H1 (cell line): Measurements from ENCODE around the gene ZNRF3. TPM values are rescaled to one million over a fixed set of nuclear protein-coding genes. Genes with fewer than 3 reads are reported as not detected.

ENCODE experiments used
- CTCF ChIA-PET: fragments of 300-600 bp; sonication (Branson Sonifier 250); formaldehyde crosslinking; loops from one replicate; lab custom pipeline; 2021; ENCODE audit not compliant: partially characterized antibody; lab: Charles Lee
- POLR2A ChIA-PET: fragments of 300-600 bp; sonication (Branson Sonifier 250); formaldehyde crosslinking; loops from one replicate; lab custom pipeline; 2021; ENCODE audit warnings: inconsistent platforms; ENCODE audit not compliant: partially characterized antibody; lab: Charles Lee
- DNase-seq, 2 experiments: peaks; one replicate each; pipeline versions ENCODE4 v3.0.0 to v3.0.0-alpha.2; 2010 to 2022; ENCODE audit warnings: low spot score in 2 of 2, low read depth in 1 of 2, mixed read lengths in 1 of 2
- FAIRE-seq: peaks from 2 replicates; lab custom pipeline; 2011; peaks lifted over from hg19 to GRCh38; lab: Jason Lieb, UNC
- H2AFZ ChIP-seq: 2 replicates; pipeline ENCODE4 v1.8.1; 2012; ENCODE audit warnings: low read length, inconsistent platforms
- H2AK5ac ChIP-seq: 2 replicates; pipeline ENCODE4 v1.6.1; 2013; ENCODE audit warnings: low read depth, low read length
- H2BK120ac ChIP-seq: replicated peaks from 2 replicates; pipeline ENCODE3; 2013; ENCODE audit warnings: low read depth, low read length, inconsistent platforms
- H2BK12ac ChIP-seq: 2 replicates; pipeline ENCODE4 v1.6.1; 2013; ENCODE audit warnings: low read depth, low read length
- H2BK15ac ChIP-seq: 2 replicates; pipeline ENCODE4 v1.6.1; 2013; ENCODE audit warnings: low read length
- H2BK20ac ChIP-seq: 2 replicates; pipeline ENCODE4 v1.6.1; 2013; ENCODE audit warnings: low read length
- H2BK5ac ChIP-seq: 2 replicates; pipeline ENCODE4 v1.6.1; 2013; ENCODE audit warnings: low read depth, low read length
- H3K14ac ChIP-seq: 2 replicates; pipeline ENCODE4 v1.6.1; 2013; ENCODE audit warnings: inconsistent platforms; ENCODE audit not compliant: insufficient read length
- H3K18ac ChIP-seq: 2 replicates; pipeline ENCODE4 v1.6.1; 2013; ENCODE audit warnings: low read length; ENCODE audit errors: extremely low read depth
- H3K23ac ChIP-seq: 2 replicates; pipeline ENCODE4 v1.6.1; 2013; ENCODE audit warnings: inconsistent platforms; ENCODE audit not compliant: insufficient read length
- H3K23me2 ChIP-seq: 2 replicates; pipeline ENCODE4 v1.6.1; 2013; ENCODE audit warnings: low read depth, low read length
- H3K27ac ChIP-seq: 2 replicates; pipeline ENCODE4 v1.6.1; 2011; ENCODE audit warnings: low read depth, low read length, inconsistent platforms
- H3K27me3 ChIP-seq, 4 experiments: replicated peaks in 1 of 4; 1 replicate in 1 of 4; 2 replicates in 3 of 4; pipeline versions ENCODE4 v1.6.1 to v1.8.1; 2011 to 2013; ENCODE audit warnings: low read length in 3 of 4, mild to moderate bottlenecking in 3 of 4, inconsistent platforms in 2 of 4, mixed read lengths in 2 of 4, moderate library complexity in 1 of 4; ENCODE audit not compliant: control insufficient read depth in 3 of 4, insufficient read depth in 3 of 4; ENCODE audit errors: extremely low read depth in 1 of 4
- H3K36me3 ChIP-seq, 4 experiments: 2 replicates each; pipeline versions ENCODE4 v1.6.1 to v1.8.1; 2011 to 2013; ENCODE audit warnings: mild to moderate bottlenecking in 4 of 4, low read length in 3 of 4, moderate library complexity in 2 of 4, control low read depth in 1 of 4, inconsistent platforms in 1 of 4; ENCODE audit not compliant: insufficient read depth in 4 of 4, control insufficient read depth in 2 of 4
- H3K4ac ChIP-seq: replicated peaks from 2 replicates; pipeline ENCODE3; 2013; ENCODE audit warnings: low read length, low read depth, mixed read lengths, inconsistent platforms; ENCODE audit not compliant: insufficient read length
- H3K4me1 ChIP-seq, 4 experiments: replicated peaks in 1 of 4; 1 replicate in 1 of 4; 2 replicates in 3 of 4; pipeline versions ENCODE4 v1.6.1 to v1.8.1; 2011 to 2013; ENCODE audit warnings: low read length in 3 of 4, inconsistent platforms in 2 of 4, mixed read lengths in 1 of 4; ENCODE audit not compliant: insufficient read depth in 4 of 4, control insufficient read depth in 3 of 4
- H3K4me2 ChIP-seq, 2 experiments: 2 replicates each; pipeline versions ENCODE4 v1.6.1 to v1.8.1; 2011 to 2013; ENCODE audit warnings: low read depth in 2 of 2, low read length in 2 of 2, control low read depth in 1 of 2, inconsistent platforms in 1 of 2, mild to moderate bottlenecking in 1 of 2; ENCODE audit not compliant: insufficient read depth in 1 of 2
- H3K4me3 ChIP-seq, 4 experiments: fragments of 200-600, 300-600 bp in 1 of 4; sonication (generic), shearing (Covaris generic), sonication (Bioruptor Twin) in 1 of 4; 2 replicates each; pipeline versions ENCODE4 v1.5.1 to v1.8.1; 2011 to 2016; ENCODE audit warnings: low read length in 4 of 4, low read depth in 3 of 4, control low read depth in 2 of 4, inconsistent platforms in 2 of 4, mild to moderate bottlenecking in 2 of 4, mixed read lengths in 1 of 4, moderate library complexity in 1 of 4; ENCODE audit not compliant: insufficient read depth in 2 of 4; ENCODE audit errors: extremely low read depth in 1 of 4
- H3K56ac ChIP-seq: replicated peaks from 2 replicates; pipeline ENCODE3; 2013; ENCODE audit warnings: low read depth, mild to moderate bottlenecking, mixed read lengths, low read length, inconsistent platforms; ENCODE audit not compliant: insufficient read length
- H3K79me1 ChIP-seq: 2 replicates; pipeline ENCODE4 v1.6.1; 2013; ENCODE audit warnings: low read depth, low read length, control low read depth
- H3K79me2 ChIP-seq, 2 experiments: 2 replicates each; pipeline versions ENCODE4 v1.6.1 to v1.8.1; 2012 to 2013; ENCODE audit warnings: low read length in 2 of 2, mild to moderate bottlenecking in 2 of 2, inconsistent platforms in 1 of 2; ENCODE audit not compliant: insufficient read depth in 2 of 2, control insufficient read depth in 1 of 2
- H3K9ac ChIP-seq, 4 experiments: replicated peaks in 1 of 4; 1 replicate in 1 of 4; 2 replicates in 3 of 4; pipeline versions ENCODE4 v1.6.1 to v1.8.1; 2011 to 2013; ENCODE audit warnings: low read depth in 3 of 4, low read length in 3 of 4, control low read depth in 2 of 4, mild to moderate bottlenecking in 2 of 4, moderate library complexity in 2 of 4, inconsistent platforms in 1 of 4; ENCODE audit errors: extremely low read depth in 1 of 4
- H3K9me3 ChIP-seq, 2 experiments: 2 replicates each; pipeline versions ENCODE4 v1.6.1 to v1.8.1; 2012 to 2013; ENCODE audit warnings: mild to moderate bottlenecking in 2 of 2, moderate library complexity in 2 of 2, control low read depth in 1 of 2, inconsistent platforms in 1 of 2, low read depth in 1 of 2, low read length in 1 of 2, mixed read lengths in 1 of 2; ENCODE audit not compliant: insufficient read depth in 2 of 2
- H4K20me1 ChIP-seq, 2 experiments: replicated peaks in 1 of 2; 2 replicates each; pipeline versions ENCODE3 to v1.8.1; 2011 to 2013; ENCODE audit warnings: inconsistent platforms in 2 of 2, low read length in 2 of 2, mild to moderate bottlenecking in 1 of 2; ENCODE audit not compliant: insufficient read depth in 2 of 2, control insufficient read depth in 1 of 2
- H4K5ac ChIP-seq: 2 replicates; pipeline ENCODE4 v1.6.1; 2013; ENCODE audit warnings: low read length, low read depth, mixed read lengths, inconsistent platforms; ENCODE audit not compliant: insufficient read length
- H4K8ac ChIP-seq: 2 replicates; pipeline ENCODE4 v1.8.0; 2013; ENCODE audit warnings: mild to moderate bottlenecking, moderate library complexity, low read length, inconsistent platforms; ENCODE audit not compliant: insufficient read depth; ENCODE audit errors: extremely low read depth
- H4K91ac ChIP-seq: replicated peaks from 2 replicates; pipeline ENCODE3; 2013; ENCODE audit warnings: low read length, mixed read lengths, inconsistent platforms; ENCODE audit not compliant: insufficient read length
- CTCF ChIP-seq, 3 experiments: IDR thresholded peaks; 1 replicate in 2 of 3; 2 replicates in 1 of 3; pipeline versions ENCODE4 v1.5.1 to v1.6.1; 2011; ENCODE audit warnings: low read length in 3 of 3, mild to moderate bottlenecking in 3 of 3, inconsistent platforms in 2 of 3, low read depth in 1 of 3, moderate library complexity in 1 of 3; ENCODE audit not compliant: insufficient read depth in 1 of 3; ENCODE audit errors: control extremely low read depth in 1 of 3
- FOSL1 ChIP-seq: IDR thresholded peaks from 2 replicates; pipeline ENCODE4 v1.6.1; 2011; ENCODE audit warnings: mild to moderate bottlenecking, low read depth, low read length, moderate library complexity; ENCODE audit not compliant: insufficient read depth
- JUND ChIP-seq: IDR thresholded peaks from 2 replicates; pipeline ENCODE4 v1.6.1; 2011; ENCODE audit warnings: mild to moderate bottlenecking, improper control_type of control experiment, low read length
- KDM1A ChIP-seq: fragments of 200-600, 300-600 bp; sonication (generic); IDR thresholded peaks from 2 replicates; pipeline ENCODE4 v1.7.1; 2016; ENCODE audit warnings: mild to moderate bottlenecking, low read length, borderline replicate concordance
- RXRA ChIP-seq: IDR thresholded peaks from 2 replicates; pipeline ENCODE4 v1.6.1; 2011; ENCODE audit warnings: low read depth, mild to moderate bottlenecking, low read length, moderate library complexity; ENCODE audit not compliant: insufficient read depth
- WGBS, 2 experiments: shearing (Covaris generic) in 1 of 2; methylation state at CpG; one replicate each; pipeline versions ENCODE4 v1.1.6 to v1.1.7; 2013 to 2015; ENCODE audit warnings: low lambda C conversion rate in 2 of 2, mixed read lengths in 2 of 2, inconsistent platforms in 1 of 2, low coverage in 1 of 2, missing lambda C conversion rate in 1 of 2; ENCODE audit not compliant: insufficient replicate concordance in 2 of 2, insufficient coverage in 1 of 2, insufficient read length in 1 of 2; ENCODE audit errors: extremely low coverage in 1 of 2, missing lambda C conversion rate in 1 of 2; 5-methylcytosine and 5-hydroxymethylcytosine counted together
- polyA plus RNA-seq, 7 experiments: library from polyadenylated mRNA; depleted of rRNA in 3 of 7; stranded (reverse) in 5 of 7; unstranded in 2 of 7; fragments of >200 nt in 5 of 7; fragments of 200-250 nt in 2 of 7; gene quantifications; 1 replicate in 5 of 7; 2 replicates in 1 of 7; 4 replicates in 1 of 7; pipeline versions ENCODE4 v1.2.1 to v1.2.3, GENCODE V29; 2011 to 2013; ENCODE audit warnings: missing spikeins in 2 of 7, mixed read lengths in 2 of 7
- total RNA-seq: library from RNA; stranded (reverse); fragmentation: NEBNext Ultra II Directional; extraction: Animal tissue kit (Norgen Biotek cat#: 25700); gene quantifications from 2 replicates; pipeline ENCODE4 v1.2.1, GENCODE V29; 2021
- TF ChIP-seq, protein P1 (sequence below): IDR thresholded peaks from 2 replicates; pipeline ENCODE4 v1.6.1; 2011; ENCODE audit warnings: low read depth, mild to moderate bottlenecking, low read length; ENCODE audit not compliant: insufficient read depth

ZNRF3 gene
- total and polyA plus RNA-seq, 2 of the 8 experiments (the other 6 are each of a cell fraction or from before 2014, with no cell fraction given) = 14.1 to 21.7 TPM

DNA sequence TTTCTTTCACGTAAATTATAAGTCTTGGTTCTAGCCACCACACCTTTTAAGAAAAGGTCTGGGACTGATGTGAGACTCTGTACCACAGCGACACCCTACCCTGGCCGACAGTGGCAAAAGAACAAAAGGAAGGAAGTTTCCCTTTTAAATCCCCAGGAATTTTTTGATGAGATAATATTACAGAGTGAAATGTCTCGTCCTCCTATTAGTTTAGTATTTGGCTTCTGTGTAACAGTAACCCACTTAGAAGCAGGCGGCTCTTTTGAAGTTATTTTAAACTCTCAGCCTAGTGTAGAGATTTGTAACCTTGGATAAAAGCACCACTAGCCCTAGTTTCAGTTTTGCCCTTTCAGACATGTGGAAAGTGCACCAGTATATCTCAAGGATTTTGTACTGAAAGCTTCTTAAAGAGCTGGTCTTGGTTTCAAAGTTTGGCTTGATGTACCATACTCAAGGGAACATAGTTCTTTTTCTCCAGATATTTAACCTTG, 94.2 kb downstream of the ZNRF3 start:
- H3K27ac ChIP-seq = no peak overlapping the region
- CTCF ChIA-PET = interaction anchor here (0.9 to 2.8 kb wide), 2 partner anchors 18 to 63 kb away, joined by 4 to 7 read pairs; no protein-coding TSS in a partner anchor

More for the DNA sequence above, 94.2 kb downstream of the ZNRF3 start:
- Histone ChIP-seq H2AK5ac (no peak overlapping the region), H3K4me3 (no peak overlapping the region), H2BK120ac (no peak overlapping the region), H2BK15ac (0 out of 2 replicates have a peak overlapping the region, but pooled peaks have one; percentile 5), H2AFZ (no peak overlapping the region), H4K5ac (no peak overlapping the region), H3K18ac (no peak overlapping the region), H3K4ac (no peak overlapping the region), H4K8ac (no peak overlapping the region), H3K9ac (no peak overlapping the region), H3K14ac (no peak overlapping the region), H3K23me2 (no peaks in the 10 kb centered on the region), H3K56ac (no peak overlapping the region), H3K79me1 (peaks cover 9% of the 10 kb centered on the region; the same call in 1 of the 2 replicates), H3K23ac (no peak overlapping the region), H3K4me2 (no peak overlapping the region), H2BK12ac (no peak overlapping the region), H3K9me3 (no peaks in the 10 kb centered on the region), H4K91ac (no peak overlapping the region), H3K27me3 (no peaks in the 10 kb centered on the region), H3K79me2 (peaks cover 5 to 73% of the 10 kb centered on the region in 2 experiments), H3K4me1 (peaks cover 0 to 6% (median under 1%) of the 10 kb centered on the region in 4 experiments; a peak in 4 of 7 replicates), H3K36me3 (no peaks in the 10 kb centered on the region), H4K20me1 (peaks cover 0 to 2% of the 10 kb centered on the region in 2 experiments), H2BK5ac (no peak overlapping the region), H2BK20ac (no peak overlapping the region)
- TF ChIP-seq KDM1A = no peak
- TF ChIP-seq FOSL1 = no peak
- TF ChIP-seq RXRA = no peak
- TF ChIP-seq, protein P1, sequence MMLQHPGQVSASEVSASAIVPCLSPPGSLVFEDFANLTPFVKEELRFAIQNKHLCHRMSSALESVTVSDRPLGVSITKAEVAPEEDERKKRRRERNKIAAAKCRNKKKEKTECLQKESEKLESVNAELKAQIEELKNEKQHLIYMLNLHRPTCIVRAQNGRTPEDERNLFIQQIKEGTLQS = no peak
- no peak for TF ChIP-seq CTCF (IDR thresholded peaks at IDR 0.05; ENCODE audit: control extremely low read depth in 1 of 3, insufficient read depth in 1 of 3, low read depth in 1 of 3, low read length in 3 of 3)
- TF ChIP-seq JUND = no peak
- 82% methylated on average over 5 of the region's 5 CpGs; no CpG with 5 or more reads in 1 of the 2 experiments for WGBS, 2 experiments
- no peak for FAIRE-seq
- DNase-seq = no peak
- POLR2A ChIA-PET = interaction anchor here (1.0 to 1.2 kb wide), 2 partner anchors 8 to 22 kb away, joined by 3 to 5 read pairs; no protein-coding TSS in a partner anchor
